H9 (cell line): ENCODE data around the gene C7. TPM values are rescaled to one million over a fixed set of nuclear protein-coding genes. Genes with fewer than 3 reads are reported as not detected.

Experiments used
- DNase-seq: peaks from one replicate; pipeline ENCODE4 v3.0.0-alpha.2; 2017
- H2AFZ ChIP-seq: one replicate; pipeline ENCODE4 v1.6.1; 2013; ENCODE audit warnings: mild to moderate bottlenecking, low read length, control low read depth, moderate library complexity
- H2AK5ac ChIP-seq: 2 replicates; pipeline ENCODE4 v1.6.1; 2013; ENCODE audit warnings: low read length, control low read depth, mixed read lengths; ENCODE audit not compliant: insufficient read length
- H2BK120ac ChIP-seq: one replicate; pipeline ENCODE4 v1.6.1; 2013; ENCODE audit warnings: low read depth, mild to moderate bottlenecking, low read length, control low read depth, inconsistent platforms; ENCODE audit not compliant: poor library complexity, severe bottlenecking
- H2BK12ac ChIP-seq: 2 replicates; pipeline ENCODE4 v1.6.1; 2013; ENCODE audit warnings: low read length, control low read depth, mixed read lengths, low read depth; ENCODE audit not compliant: insufficient read length
- H2BK15ac ChIP-seq: 2 replicates; pipeline ENCODE4 v1.6.1; 2013; ENCODE audit warnings: low read depth, low read length, control low read depth
- H2BK20ac ChIP-seq: one replicate; pipeline ENCODE4 v1.6.1; 2013; ENCODE audit warnings: low read depth, mild to moderate bottlenecking, low read length, control low read depth, inconsistent platforms; ENCODE audit not compliant: poor library complexity, severe bottlenecking
- H2BK5ac ChIP-seq: 2 replicates; pipeline ENCODE4 v1.6.1; 2013; ENCODE audit warnings: low read length, control low read depth, mixed read lengths; ENCODE audit not compliant: insufficient read length
- H3K14ac ChIP-seq: 2 replicates; pipeline ENCODE4 v1.6.1; 2013; ENCODE audit warnings: low read length, control low read depth; ENCODE audit not compliant: insufficient read depth
- H3K18ac ChIP-seq: 2 replicates; pipeline ENCODE4 v1.6.1; 2013; ENCODE audit warnings: low read depth, mild to moderate bottlenecking, mixed read lengths, low read length, control low read depth; ENCODE audit not compliant: insufficient read length
- H3K23ac ChIP-seq: 2 replicates; pipeline ENCODE4 v1.6.1; 2013; ENCODE audit warnings: low read length, control low read depth, mixed read lengths, low read depth; ENCODE audit not compliant: insufficient read length
- H3K23me2 ChIP-seq: 2 replicates; pipeline ENCODE4 v1.6.1; 2013; ENCODE audit warnings: low read depth, mild to moderate bottlenecking, mixed read lengths, low read length, control low read depth; ENCODE audit not compliant: insufficient read length, poor library complexity, severe bottlenecking
- H3K27ac ChIP-seq: 2 replicates; pipeline ENCODE4 v1.5.1; 2013; ENCODE audit warnings: low read length, control low read depth, mixed read lengths, low read depth; ENCODE audit not compliant: insufficient read length
- H3K27me3 ChIP-seq: 2 replicates; pipeline ENCODE4 v1.6.1; 2013; ENCODE audit warnings: low read length, control low read depth, inconsistent platforms; ENCODE audit not compliant: insufficient read depth
- H3K4ac ChIP-seq: 2 replicates; pipeline ENCODE4 v1.6.1; 2013; ENCODE audit warnings: low read depth, mild to moderate bottlenecking, control low read depth, inconsistent platforms, low read length, moderate library complexity
- H3K4me1 ChIP-seq: 2 replicates; pipeline ENCODE4 v1.6.1; 2013; ENCODE audit warnings: low read length, control low read depth, inconsistent platforms; ENCODE audit not compliant: insufficient read depth
- H3K4me2 ChIP-seq: 2 replicates; pipeline ENCODE4 v1.6.1; 2013; ENCODE audit warnings: low read length, control low read depth, mixed read lengths; ENCODE audit not compliant: insufficient read length, insufficient read depth
- H3K56ac ChIP-seq: 2 replicates; pipeline ENCODE4 v1.6.1; 2013; ENCODE audit warnings: low read depth, mild to moderate bottlenecking, mixed read lengths, low read length, control low read depth; ENCODE audit not compliant: insufficient read length
- H3K79me1 ChIP-seq: 2 replicates; pipeline ENCODE4 v1.6.1; 2013; ENCODE audit warnings: low read depth, mild to moderate bottlenecking, moderate library complexity, low read length, control low read depth, inconsistent platforms; ENCODE audit not compliant: insufficient read depth, poor library complexity, severe bottlenecking
- H3K79me2 ChIP-seq: 2 replicates; pipeline ENCODE4 v1.6.1; 2013; ENCODE audit warnings: low read length, control low read depth, inconsistent platforms; ENCODE audit not compliant: insufficient read depth
- H3K9ac ChIP-seq: 2 replicates; pipeline ENCODE4 v1.6.1; 2013; ENCODE audit warnings: low read length, control low read depth, mixed read lengths; ENCODE audit not compliant: insufficient read length; ENCODE audit errors: extremely low read depth
- H3K9me3 ChIP-seq: one replicate; pipeline ENCODE4 v1.6.1; 2013; ENCODE audit warnings: low read depth, low read length, inconsistent platforms; ENCODE audit not compliant: control insufficient read depth
- H3T11ph ChIP-seq: one replicate; pipeline ENCODE4 v1.6.1; 2013; ENCODE audit warnings: mild to moderate bottlenecking, low read length, control low read depth, inconsistent platforms
- H4K20me1 ChIP-seq: one replicate; pipeline ENCODE4 v1.6.1; 2013; ENCODE audit not compliant: control insufficient read depth, insufficient read length, insufficient read depth
- H4K5ac ChIP-seq: 2 replicates; pipeline ENCODE4 v1.6.1; 2013; ENCODE audit warnings: low read depth, mild to moderate bottlenecking, mixed read lengths, low read length, control low read depth; ENCODE audit not compliant: insufficient read length
- H4K8ac ChIP-seq: replicated peaks from 2 replicates; pipeline ENCODE4 v1.6.1; 2013; ENCODE audit warnings: low read length, control low read depth, mixed read lengths, low read depth; ENCODE audit not compliant: insufficient read length
- H4K91ac ChIP-seq: 2 replicates; pipeline ENCODE4 v1.6.1; 2013; ENCODE audit warnings: low read depth, mild to moderate bottlenecking, moderate library complexity, mixed read lengths, low read length, control low read depth; ENCODE audit not compliant: insufficient read length
- H3K27ac Mint-ChIP-seq, 3 experiments: 2 replicates in 2 of 3; 3 replicates in 1 of 3; pipeline ENCODE4 v1.8.0; 2020 to 2021; ENCODE audit warnings: mixed read lengths in 3 of 3, mild to moderate bottlenecking in 1 of 3, moderate library complexity in 1 of 3
- H3K27me3 Mint-ChIP-seq: 2 replicates; pipeline ENCODE4 v1.8.0; 2021; ENCODE audit warnings: low read depth, mild to moderate bottlenecking, moderate library complexity, mixed read lengths
- H3K36me3 Mint-ChIP-seq, 3 experiments: 2 replicates in 2 of 3; 3 replicates in 1 of 3; pipeline ENCODE4 v1.8.0; 2020 to 2021; ENCODE audit warnings: low read depth in 3 of 3, mixed read lengths in 3 of 3; ENCODE audit not compliant: insufficient read depth in 1 of 3
- H3K4me1 Mint-ChIP-seq, 2 experiments: 2 replicates each; pipeline ENCODE4 v1.8.0; 2020; ENCODE audit warnings: mixed read lengths in 2 of 2
- H3K4me3 Mint-ChIP-seq, 2 experiments: 2 replicates in 1 of 2; 3 replicates in 1 of 2; pipeline ENCODE4 v1.8.0; 2020 to 2021; ENCODE audit warnings: mild to moderate bottlenecking in 2 of 2, mixed read lengths in 2 of 2, moderate library complexity in 1 of 2
- H3K9me3 Mint-ChIP-seq, 2 experiments: 2 replicates in 1 of 2; 3 replicates in 1 of 2; pipeline ENCODE4 v1.8.0; 2020; ENCODE audit warnings: mild to moderate bottlenecking in 2 of 2, mixed read lengths in 2 of 2, moderate library complexity in 1 of 2
- WGBS: extraction: QIAGEN DNeasy Blood & Tissue Kit; methylation state at CpG from one replicate; pipeline ENCODE4 v1.1.7; 2013; ENCODE audit warnings: missing lambda C conversion rate, low lambda C conversion rate, mixed read lengths; ENCODE audit not compliant: insufficient read length; ENCODE audit errors: extremely low coverage; 5-methylcytosine and 5-hydroxymethylcytosine counted together
- total RNA-seq: library from RNA; stranded (reverse); gene quantifications from 2 replicates; pipeline ENCODE4 v1.2.1, GENCODE V29; 2021
- TF ChIP-seq, protein P1 (sequence below): fragments of 200-600 bp; sonication (generic); conservative IDR thresholded peaks from 3 replicates; pipeline ENCODE4 v1.8.0; 2021; ENCODE audit warnings: antibody characterized with exemption, mild to moderate bottlenecking

Gene C7
- total RNA-seq, 1 experiment from 2014 or later: 0.52 TPM

DNA sequence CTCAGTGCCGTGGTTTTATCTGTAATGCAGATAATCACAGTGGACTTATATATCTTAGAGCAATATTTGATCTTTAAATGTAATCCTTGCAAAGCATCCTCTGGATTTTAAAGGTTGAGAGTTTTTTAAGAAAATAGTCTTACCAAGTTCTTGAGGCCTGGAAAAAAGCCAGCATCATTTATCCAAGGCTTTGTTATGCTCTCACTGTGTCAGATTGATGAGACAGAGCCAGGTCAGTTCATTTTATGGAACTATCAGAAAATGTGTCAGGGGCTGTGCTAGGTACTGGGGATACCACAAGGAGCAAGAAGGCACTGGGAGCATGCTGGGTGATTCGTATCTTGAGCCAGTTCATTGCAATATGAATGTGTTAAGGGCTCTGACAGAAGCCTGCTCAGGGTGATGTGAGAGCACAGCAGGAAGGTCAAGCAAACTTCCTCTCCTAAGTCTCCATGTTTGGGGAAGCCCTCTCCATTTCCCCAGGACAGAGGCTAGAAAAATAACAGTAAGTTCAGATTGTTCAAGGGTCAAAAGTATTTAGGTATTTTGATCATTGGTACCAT is 19.7 kb downstream of the C7 start:
- Histone ChIP-seq H3K4me2 (no peak overlapping the region), H2AFZ (no peak overlapping the region)

More for the DNA sequence above, 19.7 kb downstream of the C7 start:
- no peak overlapping the region for H3K27ac Mint-ChIP-seq
- H3K79me1 ChIP-seq: no peaks in the 10 kb centered on the region
- no peak overlapping the region for H4K8ac ChIP-seq
- no peaks in the 10 kb centered on the region for H3K27me3 ChIP-seq
- no peak overlapping the region for H4K91ac ChIP-seq
- H3K9me3 ChIP-seq: peaks cover 9% of the 10 kb centered on the region
- no peak overlapping the region for H3K27ac ChIP-seq
- no peaks in the 10 kb centered on the region for H3K23me2 ChIP-seq
- H3K14ac ChIP-seq: no peak overlapping the region
- H3K56ac ChIP-seq: no peak overlapping the region
- DNase-seq: no peak
- H3K4me3 Mint-ChIP-seq: no peak overlapping the region
- H4K5ac ChIP-seq: no peak overlapping the region
- peaks cover 22 to 23% of the 10 kb centered on the region in 2 experiments for H3K4me1 Mint-ChIP-seq
- no peak overlapping the region for H3K4ac ChIP-seq
- H3K79me2 ChIP-seq: no peaks in the 10 kb centered on the region
- no CpG with 5 or more reads among the region's 2 CpGs for WGBS
- peaks cover 18 to 29% (median 18%) of the 10 kb centered on the region in 3 experiments for H3K36me3 Mint-ChIP-seq
- H3K9me3 Mint-ChIP-seq: peaks cover 29 to 30% of the 10 kb centered on the region in 2 experiments
- no peak overlapping the region for H2BK12ac ChIP-seq
- H3K18ac ChIP-seq: no peak overlapping the region
- H2AK5ac ChIP-seq: no peak overlapping the region
- no peak overlapping the region for H3K9ac ChIP-seq
- H2BK5ac ChIP-seq: no peak overlapping the region
- H3K27me3 Mint-ChIP-seq: no peaks in the 10 kb centered on the region; the same call in 1 of the 2 replicates
- H4K20me1 ChIP-seq: no peaks in the 10 kb centered on the region
- H3K4me1 ChIP-seq: peaks cover 11% of the 10 kb centered on the region
- H3T11ph ChIP-seq: no peak overlapping the region
- no peak overlapping the region for H2BK20ac ChIP-seq
- TF ChIP-seq, protein P1, sequence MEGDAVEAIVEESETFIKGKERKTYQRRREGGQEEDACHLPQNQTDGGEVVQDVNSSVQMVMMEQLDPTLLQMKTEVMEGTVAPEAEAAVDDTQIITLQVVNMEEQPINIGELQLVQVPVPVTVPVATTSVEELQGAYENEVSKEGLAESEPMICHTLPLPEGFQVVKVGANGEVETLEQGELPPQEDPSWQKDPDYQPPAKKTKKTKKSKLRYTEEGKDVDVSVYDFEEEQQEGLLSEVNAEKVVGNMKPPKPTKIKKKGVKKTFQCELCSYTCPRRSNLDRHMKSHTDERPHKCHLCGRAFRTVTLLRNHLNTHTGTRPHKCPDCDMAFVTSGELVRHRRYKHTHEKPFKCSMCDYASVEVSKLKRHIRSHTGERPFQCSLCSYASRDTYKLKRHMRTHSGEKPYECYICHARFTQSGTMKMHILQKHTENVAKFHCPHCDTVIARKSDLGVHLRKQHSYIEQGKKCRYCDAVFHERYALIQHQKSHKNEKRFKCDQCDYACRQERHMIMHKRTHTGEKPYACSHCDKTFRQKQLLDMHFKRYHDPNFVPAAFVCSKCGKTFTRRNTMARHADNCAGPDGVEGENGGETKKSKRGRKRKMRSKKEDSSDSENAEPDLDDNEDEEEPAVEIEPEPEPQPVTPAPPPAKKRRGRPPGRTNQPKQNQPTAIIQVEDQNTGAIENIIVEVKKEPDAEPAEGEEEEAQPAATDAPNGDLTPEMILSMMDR: no peak
- H3K23ac ChIP-seq: no peak overlapping the region
- no peak overlapping the region for H2BK15ac ChIP-seq
- no peak overlapping the region for H2BK120ac ChIP-seq
